H9 (cell line): ENCODE measurements around the gene TSG101. TPM values are rescaled to one million over a fixed set of nuclear protein-coding genes. Genes with fewer than 3 reads are reported as not detected.

Experiments used
- DNase-seq: peaks from one replicate; pipeline ENCODE4 v3.0.0-alpha.2; 2017
- H2AFZ ChIP-seq: one replicate; pipeline ENCODE4 v1.6.1; 2013; ENCODE audit warnings: mild to moderate bottlenecking, low read length, control low read depth, moderate library complexity
- H2AK5ac ChIP-seq: 2 replicates; pipeline ENCODE4 v1.6.1; 2013; ENCODE audit warnings: low read length, control low read depth, mixed read lengths; ENCODE audit not compliant: insufficient read length
- H2BK120ac ChIP-seq: one replicate; pipeline ENCODE4 v1.6.1; 2013; ENCODE audit warnings: low read depth, mild to moderate bottlenecking, low read length, control low read depth, inconsistent platforms; ENCODE audit not compliant: poor library complexity, severe bottlenecking
- H2BK12ac ChIP-seq: 2 replicates; pipeline ENCODE4 v1.6.1; 2013; ENCODE audit warnings: low read length, control low read depth, mixed read lengths, low read depth; ENCODE audit not compliant: insufficient read length
- H2BK15ac ChIP-seq: 2 replicates; pipeline ENCODE4 v1.6.1; 2013; ENCODE audit warnings: low read depth, low read length, control low read depth
- H2BK20ac ChIP-seq: one replicate; pipeline ENCODE4 v1.6.1; 2013; ENCODE audit warnings: low read depth, mild to moderate bottlenecking, low read length, control low read depth, inconsistent platforms; ENCODE audit not compliant: poor library complexity, severe bottlenecking
- H2BK5ac ChIP-seq: 2 replicates; pipeline ENCODE4 v1.6.1; 2013; ENCODE audit warnings: low read length, control low read depth, mixed read lengths; ENCODE audit not compliant: insufficient read length
- H3K14ac ChIP-seq: 2 replicates; pipeline ENCODE4 v1.6.1; 2013; ENCODE audit warnings: low read length, control low read depth; ENCODE audit not compliant: insufficient read depth
- H3K18ac ChIP-seq: 2 replicates; pipeline ENCODE4 v1.6.1; 2013; ENCODE audit warnings: low read depth, mild to moderate bottlenecking, mixed read lengths, low read length, control low read depth; ENCODE audit not compliant: insufficient read length
- H3K23ac ChIP-seq: 2 replicates; pipeline ENCODE4 v1.6.1; 2013; ENCODE audit warnings: low read length, control low read depth, mixed read lengths, low read depth; ENCODE audit not compliant: insufficient read length
- H3K23me2 ChIP-seq: 2 replicates; pipeline ENCODE4 v1.6.1; 2013; ENCODE audit warnings: low read depth, mild to moderate bottlenecking, mixed read lengths, low read length, control low read depth; ENCODE audit not compliant: insufficient read length, poor library complexity, severe bottlenecking
- H3K27ac ChIP-seq: 2 replicates; pipeline ENCODE4 v1.5.1; 2013; ENCODE audit warnings: low read length, control low read depth, mixed read lengths, low read depth; ENCODE audit not compliant: insufficient read length
- H3K27me3 ChIP-seq: 2 replicates; pipeline ENCODE4 v1.6.1; 2013; ENCODE audit warnings: low read length, control low read depth, inconsistent platforms; ENCODE audit not compliant: insufficient read depth
- H3K4ac ChIP-seq: 2 replicates; pipeline ENCODE4 v1.6.1; 2013; ENCODE audit warnings: low read depth, mild to moderate bottlenecking, control low read depth, inconsistent platforms, low read length, moderate library complexity
- H3K4me1 ChIP-seq: 2 replicates; pipeline ENCODE4 v1.6.1; 2013; ENCODE audit warnings: low read length, control low read depth, inconsistent platforms; ENCODE audit not compliant: insufficient read depth
- H3K4me2 ChIP-seq: 2 replicates; pipeline ENCODE4 v1.6.1; 2013; ENCODE audit warnings: low read length, control low read depth, mixed read lengths; ENCODE audit not compliant: insufficient read length, insufficient read depth
- H3K56ac ChIP-seq: 2 replicates; pipeline ENCODE4 v1.6.1; 2013; ENCODE audit warnings: low read depth, mild to moderate bottlenecking, mixed read lengths, low read length, control low read depth; ENCODE audit not compliant: insufficient read length
- H3K79me1 ChIP-seq: 2 replicates; pipeline ENCODE4 v1.6.1; 2013; ENCODE audit warnings: low read depth, mild to moderate bottlenecking, moderate library complexity, low read length, control low read depth, inconsistent platforms; ENCODE audit not compliant: insufficient read depth, poor library complexity, severe bottlenecking
- H3K79me2 ChIP-seq: 2 replicates; pipeline ENCODE4 v1.6.1; 2013; ENCODE audit warnings: low read length, control low read depth, inconsistent platforms; ENCODE audit not compliant: insufficient read depth
- H3K9ac ChIP-seq: 2 replicates; pipeline ENCODE4 v1.6.1; 2013; ENCODE audit warnings: low read length, control low read depth, mixed read lengths; ENCODE audit not compliant: insufficient read length; ENCODE audit errors: extremely low read depth
- H3K9me3 ChIP-seq: one replicate; pipeline ENCODE4 v1.6.1; 2013; ENCODE audit warnings: low read depth, low read length, inconsistent platforms; ENCODE audit not compliant: control insufficient read depth
- H3T11ph ChIP-seq: one replicate; pipeline ENCODE4 v1.6.1; 2013; ENCODE audit warnings: mild to moderate bottlenecking, low read length, control low read depth, inconsistent platforms
- H4K20me1 ChIP-seq: one replicate; pipeline ENCODE4 v1.6.1; 2013; ENCODE audit not compliant: control insufficient read depth, insufficient read length, insufficient read depth
- H4K5ac ChIP-seq: 2 replicates; pipeline ENCODE4 v1.6.1; 2013; ENCODE audit warnings: low read depth, mild to moderate bottlenecking, mixed read lengths, low read length, control low read depth; ENCODE audit not compliant: insufficient read length
- H4K8ac ChIP-seq: replicated peaks from 2 replicates; pipeline ENCODE4 v1.6.1; 2013; ENCODE audit warnings: low read length, control low read depth, mixed read lengths, low read depth; ENCODE audit not compliant: insufficient read length
- H4K91ac ChIP-seq: 2 replicates; pipeline ENCODE4 v1.6.1; 2013; ENCODE audit warnings: low read depth, mild to moderate bottlenecking, moderate library complexity, mixed read lengths, low read length, control low read depth; ENCODE audit not compliant: insufficient read length
- H3K27ac Mint-ChIP-seq, 3 experiments: 2 replicates in 2 of 3; 3 replicates in 1 of 3; pipeline ENCODE4 v1.8.0; 2020 to 2021; ENCODE audit warnings: mixed read lengths in 3 of 3, mild to moderate bottlenecking in 1 of 3, moderate library complexity in 1 of 3
- H3K27me3 Mint-ChIP-seq: 2 replicates; pipeline ENCODE4 v1.8.0; 2021; ENCODE audit warnings: low read depth, mild to moderate bottlenecking, moderate library complexity, mixed read lengths
- H3K36me3 Mint-ChIP-seq, 3 experiments: 2 replicates in 2 of 3; 3 replicates in 1 of 3; pipeline ENCODE4 v1.8.0; 2020 to 2021; ENCODE audit warnings: low read depth in 3 of 3, mixed read lengths in 3 of 3; ENCODE audit not compliant: insufficient read depth in 1 of 3
- H3K4me1 Mint-ChIP-seq, 2 experiments: 2 replicates each; pipeline ENCODE4 v1.8.0; 2020; ENCODE audit warnings: mixed read lengths in 2 of 2
- H3K4me3 Mint-ChIP-seq, 2 experiments: 2 replicates in 1 of 2; 3 replicates in 1 of 2; pipeline ENCODE4 v1.8.0; 2020 to 2021; ENCODE audit warnings: mild to moderate bottlenecking in 2 of 2, mixed read lengths in 2 of 2, moderate library complexity in 1 of 2
- H3K9me3 Mint-ChIP-seq, 2 experiments: 2 replicates in 1 of 2; 3 replicates in 1 of 2; pipeline ENCODE4 v1.8.0; 2020; ENCODE audit warnings: mild to moderate bottlenecking in 2 of 2, mixed read lengths in 2 of 2, moderate library complexity in 1 of 2
- WGBS: extraction: QIAGEN DNeasy Blood & Tissue Kit; methylation state at CpG from one replicate; pipeline ENCODE4 v1.1.7; 2013; ENCODE audit warnings: missing lambda C conversion rate, low lambda C conversion rate, mixed read lengths; ENCODE audit not compliant: insufficient read length; ENCODE audit errors: extremely low coverage; 5-methylcytosine and 5-hydroxymethylcytosine counted together
- total RNA-seq: library from RNA; stranded (reverse); gene quantifications from 2 replicates; pipeline ENCODE4 v1.2.1, GENCODE V29; 2021
- TF ChIP-seq, protein P1 (sequence below): fragments of 200-600 bp; sonication (generic); conservative IDR thresholded peaks from 3 replicates; pipeline ENCODE4 v1.8.0; 2021; ENCODE audit warnings: antibody characterized with exemption, mild to moderate bottlenecking

Gene TSG101
- total RNA-seq, 1 experiment from 2014 or later = 50.3 TPM

- no peaks in the 10 kb centered on the region for H3K36me3 Mint-ChIP-seq
- no peak overlapping the region for H3K27ac Mint-ChIP-seq
- no peak overlapping the region for H3K4me2 ChIP-seq
- no peaks in the 10 kb centered on the region for H3K9me3 ChIP-seq
- peaks cover 4% of the 10 kb centered on the region; the same call in 1 of the 2 replicates for H3K27me3 Mint-ChIP-seq
- H3K4ac ChIP-seq = no peak overlapping the region
- H2BK5ac ChIP-seq = no peak overlapping the region
- H2BK20ac ChIP-seq = no peak overlapping the region
- H3K14ac ChIP-seq = no peak overlapping the region
- H3K56ac ChIP-seq = no peak overlapping the region
- no peaks in the 10 kb centered on the region for H4K20me1 ChIP-seq
- H3T11ph ChIP-seq = no peak overlapping the region
- no peaks in the 10 kb centered on the region for H3K27me3 ChIP-seq
- no peak overlapping the region for H2AFZ ChIP-seq
- no peak overlapping the region for H2BK120ac ChIP-seq
- no CpG with 5 or more reads among the region's 2 CpGs for WGBS
- DNase-seq = no peak
- H4K91ac ChIP-seq = no peak overlapping the region
- no peak overlapping the region for H2AK5ac ChIP-seq
- H4K5ac ChIP-seq = no peak overlapping the region
- no peak overlapping the region for H4K8ac ChIP-seq
- H3K9ac ChIP-seq = no peak overlapping the region
- H3K4me1 ChIP-seq = no peaks in the 10 kb centered on the region
- H3K23ac ChIP-seq = no peak overlapping the region
- H3K9me3 Mint-ChIP-seq = no peaks in the 10 kb centered on the region
- no peak overlapping the region for H2BK15ac ChIP-seq
- TF ChIP-seq, protein P1, sequence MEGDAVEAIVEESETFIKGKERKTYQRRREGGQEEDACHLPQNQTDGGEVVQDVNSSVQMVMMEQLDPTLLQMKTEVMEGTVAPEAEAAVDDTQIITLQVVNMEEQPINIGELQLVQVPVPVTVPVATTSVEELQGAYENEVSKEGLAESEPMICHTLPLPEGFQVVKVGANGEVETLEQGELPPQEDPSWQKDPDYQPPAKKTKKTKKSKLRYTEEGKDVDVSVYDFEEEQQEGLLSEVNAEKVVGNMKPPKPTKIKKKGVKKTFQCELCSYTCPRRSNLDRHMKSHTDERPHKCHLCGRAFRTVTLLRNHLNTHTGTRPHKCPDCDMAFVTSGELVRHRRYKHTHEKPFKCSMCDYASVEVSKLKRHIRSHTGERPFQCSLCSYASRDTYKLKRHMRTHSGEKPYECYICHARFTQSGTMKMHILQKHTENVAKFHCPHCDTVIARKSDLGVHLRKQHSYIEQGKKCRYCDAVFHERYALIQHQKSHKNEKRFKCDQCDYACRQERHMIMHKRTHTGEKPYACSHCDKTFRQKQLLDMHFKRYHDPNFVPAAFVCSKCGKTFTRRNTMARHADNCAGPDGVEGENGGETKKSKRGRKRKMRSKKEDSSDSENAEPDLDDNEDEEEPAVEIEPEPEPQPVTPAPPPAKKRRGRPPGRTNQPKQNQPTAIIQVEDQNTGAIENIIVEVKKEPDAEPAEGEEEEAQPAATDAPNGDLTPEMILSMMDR = no peak
- no peak overlapping the region for H3K27ac ChIP-seq
- H3K18ac ChIP-seq = no peak overlapping the region
- no peaks in the 10 kb centered on the region for H3K79me2 ChIP-seq
- H3K23me2 ChIP-seq = no peaks in the 10 kb centered on the region
- no peak overlapping the region for H2BK12ac ChIP-seq
- no peaks in the 10 kb centered on the region for H3K79me1 ChIP-seq
- peaks cover under 1% of the 10 kb centered on the region in 2 experiments; a peak in 2 of 4 replicates for H3K4me1 Mint-ChIP-seq
- no peak overlapping the region for H3K4me3 Mint-ChIP-seq
These were observed 73.8 kb downstream of the TSG101 start for GRCh38 chr11:18452927-18453326.
